Measurements from ENCODE around the gene TMEM94. TPM values are rescaled to one million over a fixed set of nuclear protein-coding genes. Genes with fewer than 3 reads are reported as not detected.
A peak's percentile ranks its signal among the peaks of the same experiment; 100 is the strongest.
"Not testable (repeated sequence)": the region's sequence is repeated elsewhere in the genome, so short reads cannot be mapped to it uniquely, and the experiment has no call there.

Gene TMEM94
- polyA plus RNA-seq, 3 donors: 103 to 117 (median 105) TPM

- DNase-seq: no peak
Measured at GRCh38 chr17:75440738-75441448, 15.5 kb upstream of the TMEM94 start.

DNA sequence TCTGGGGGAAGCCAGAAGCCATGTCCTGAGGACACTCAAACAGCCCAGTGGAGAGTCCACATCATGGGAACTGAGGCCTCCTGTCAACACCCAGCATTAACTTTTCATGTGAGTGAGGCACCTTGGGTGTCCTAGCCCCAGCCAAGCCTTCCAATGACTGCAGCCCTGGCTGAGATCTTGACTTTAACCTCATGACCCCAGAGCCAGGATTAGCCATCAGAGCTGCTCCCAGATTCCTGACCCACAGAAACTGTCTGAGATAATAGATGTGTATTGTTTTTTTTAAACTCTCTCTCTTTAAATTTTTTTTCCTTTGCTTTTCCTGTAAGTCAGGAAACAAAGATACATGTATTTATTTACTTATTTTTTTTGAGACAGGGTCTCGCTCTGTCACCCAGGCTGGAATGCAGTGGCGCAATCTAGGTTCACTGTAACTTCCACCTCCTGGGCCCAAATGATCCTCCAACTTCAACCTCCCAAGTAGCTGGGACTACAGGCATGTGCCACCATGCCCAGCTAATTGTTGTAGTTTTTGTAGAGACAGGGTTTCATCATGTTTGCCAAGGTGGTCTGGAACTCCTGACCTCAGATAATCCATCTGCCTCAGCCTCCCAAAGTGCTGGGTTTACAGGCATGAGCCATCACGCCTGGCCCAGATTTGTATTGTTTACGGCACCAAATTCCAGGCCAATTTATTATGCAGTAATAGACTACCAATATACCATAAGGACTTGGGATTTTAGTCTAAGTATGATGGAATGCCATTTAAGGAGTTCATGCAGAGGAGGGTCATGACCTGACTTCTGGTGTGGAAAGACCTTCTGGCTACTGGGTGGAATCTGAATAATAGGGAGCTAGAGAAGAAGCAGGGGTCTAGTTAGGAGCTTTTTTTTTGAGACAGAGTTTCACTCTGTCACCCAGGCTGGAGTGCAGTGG is 14.0 kb upstream of the TMEM94 start:
- no peak for DNase-seq

DNA sequence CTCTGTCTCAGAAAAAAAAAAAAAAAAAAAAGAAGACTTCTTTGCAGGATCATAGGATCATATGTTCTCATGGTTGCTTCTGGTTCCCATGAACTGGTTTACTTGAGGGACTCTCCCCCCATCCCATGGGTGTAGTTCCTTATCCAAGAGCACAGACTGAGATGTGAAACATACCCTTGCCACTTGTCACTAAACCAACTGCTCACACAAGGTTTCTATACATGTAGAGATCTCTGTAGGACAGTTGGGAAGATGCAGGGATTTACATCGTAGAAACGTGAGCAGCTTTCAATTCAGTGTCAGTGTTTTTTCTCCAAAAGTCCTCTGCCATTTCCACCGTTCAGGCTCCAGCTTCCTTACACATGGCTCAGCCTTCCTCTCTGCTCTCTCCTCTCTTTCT is 11.1 kb upstream of the TMEM94 start:
- no peak for DNase-seq

- not testable (repeated sequence) for DNase-seq
Measured at GRCh38 chr17:75445896-75446295, 10.5 kb upstream of the TMEM94 start.

- no peak for DNase-seq
Measured at GRCh38 chr17:75447951-75448856, 8.2 kb upstream of the TMEM94 start.

DNA sequence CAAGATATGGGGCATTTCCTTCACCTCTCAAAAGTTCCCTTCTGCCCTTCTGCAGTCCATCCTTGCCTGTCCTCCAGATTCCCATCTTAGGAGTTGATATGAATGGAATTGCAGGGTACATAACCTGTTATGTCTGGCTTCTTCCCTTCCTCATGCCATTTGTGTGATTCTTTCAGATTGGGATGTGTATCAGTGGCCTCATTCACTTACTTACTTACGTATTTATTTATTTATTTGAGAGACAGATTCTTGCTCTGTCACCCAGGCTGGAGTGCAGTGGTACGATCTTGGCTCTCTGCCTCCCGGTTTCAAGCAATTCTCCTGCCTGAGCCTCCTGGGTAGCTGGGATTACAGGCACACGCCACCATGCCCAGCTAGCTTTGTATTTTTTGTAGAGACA is 6.2 kb upstream of the TMEM94 start:
- no peak for DNase-seq

- DNase-seq: no peak
Measured at GRCh38 chr17:75454193-75454592, 2.2 kb upstream of the TMEM94 start.

DNA sequence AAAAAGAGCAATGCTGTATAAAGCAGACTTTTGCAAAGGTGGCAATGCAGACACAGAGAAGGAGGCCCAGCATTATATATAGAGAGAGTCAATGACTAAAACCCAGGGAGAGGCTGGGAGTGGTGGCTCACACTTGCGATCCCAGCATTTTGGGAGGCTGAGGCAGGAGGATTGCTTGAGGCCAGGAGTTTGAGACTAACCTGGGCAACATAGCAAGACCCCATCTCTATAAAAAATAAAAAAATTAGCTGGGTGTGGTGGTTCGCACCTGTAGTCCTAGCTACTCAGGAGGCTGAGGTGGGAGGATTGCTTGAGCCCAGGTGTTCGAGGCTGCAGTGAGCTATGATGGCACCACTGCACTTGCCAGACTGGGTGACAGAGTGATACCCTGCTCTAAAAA is 1.8 kb upstream of the TMEM94 start:
- DNase-seq: not testable (repeated sequence)

- DNase-seq: no peak
Measured at GRCh38 chr17:75456039-75456416, 407 bp upstream of the TMEM94 start.

DNA sequence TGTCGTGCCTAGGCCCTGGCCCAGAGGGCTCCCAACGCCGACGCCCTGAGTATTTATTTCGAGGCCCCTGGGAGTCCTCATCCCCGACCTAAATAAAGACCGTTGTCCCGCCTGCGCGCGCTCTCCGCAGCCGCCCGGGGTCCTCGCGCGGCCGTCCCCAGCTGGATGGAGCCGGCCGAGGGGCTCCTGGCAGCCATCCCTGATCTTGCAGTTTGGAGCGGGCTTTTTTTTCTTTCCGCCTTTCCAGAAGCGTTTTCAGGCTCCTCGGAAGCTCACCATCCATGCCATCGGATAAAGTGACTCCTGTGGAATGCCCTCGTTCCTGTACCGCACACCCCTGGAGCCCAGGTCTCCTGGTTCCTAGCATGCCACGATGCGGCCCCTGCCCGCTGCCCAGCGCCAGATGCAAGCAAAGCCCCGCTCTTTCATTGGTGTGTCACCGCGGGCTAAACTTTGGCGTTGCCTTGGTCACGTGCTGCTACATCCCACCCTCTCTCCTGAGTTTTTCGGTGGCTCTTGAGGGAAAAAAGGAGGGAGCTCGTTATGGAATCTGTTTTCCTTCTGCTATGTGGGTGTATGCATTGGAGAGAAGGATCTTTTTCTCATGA is 716 bp downstream of the TMEM94 start:
- DNase-seq: peak; percentile 69

DNA sequence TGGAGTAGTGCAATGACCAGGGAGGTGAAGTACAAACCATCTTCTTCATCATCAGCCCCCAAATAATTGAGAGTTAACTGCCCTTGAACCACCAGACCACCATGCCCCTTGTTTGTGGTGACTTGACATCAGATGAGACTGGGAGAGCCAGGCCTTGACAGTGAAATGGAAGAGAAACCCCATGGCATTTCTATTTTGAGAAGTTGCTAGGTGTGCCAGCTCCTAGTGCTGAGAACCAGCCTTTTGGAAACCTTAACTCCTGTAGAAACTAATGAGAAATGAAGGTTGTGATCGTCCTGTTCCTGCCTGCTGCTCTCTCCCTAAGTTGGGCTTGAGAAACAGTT is 2.8 kb downstream of the TMEM94 start:
- no peak for DNase-seq

GRCh38 chr17:75459590-75460267 is 3.3 kb downstream of the TMEM94 start:
- no peak for DNase-seq

- DNase-seq: no peak
Measured at GRCh38 chr17:75460295-75460694, 3.9 kb downstream of the TMEM94 start.

GRCh38 chr17:75463603-75464002 is 7.2 kb downstream of the TMEM94 start:
- no peak for DNase-seq

DNA sequence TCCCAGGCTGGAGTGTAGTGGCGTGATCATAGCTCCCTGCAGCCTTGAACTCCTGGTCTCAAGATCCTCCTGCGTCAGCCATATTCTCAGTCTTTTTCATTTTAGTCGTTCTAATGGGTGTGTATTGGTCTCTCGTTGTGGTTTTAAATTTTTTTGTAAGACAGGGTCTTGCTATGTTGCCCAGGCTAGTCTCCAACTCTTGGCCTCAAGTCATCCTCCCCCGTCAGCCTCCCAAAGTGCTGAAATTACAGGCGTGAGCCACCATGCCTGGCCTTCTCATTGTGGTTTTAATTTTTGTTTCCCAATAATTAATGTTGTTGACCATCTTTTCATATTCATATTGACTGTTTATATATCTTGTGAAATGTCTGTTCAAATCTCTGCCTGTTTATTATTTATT is 8.6 kb downstream of the TMEM94 start:
- no peak for DNase-seq

GRCh38 chr17:75468291-75468754 is 11.9 kb downstream of the TMEM94 start:
- no peak for DNase-seq

DNA sequence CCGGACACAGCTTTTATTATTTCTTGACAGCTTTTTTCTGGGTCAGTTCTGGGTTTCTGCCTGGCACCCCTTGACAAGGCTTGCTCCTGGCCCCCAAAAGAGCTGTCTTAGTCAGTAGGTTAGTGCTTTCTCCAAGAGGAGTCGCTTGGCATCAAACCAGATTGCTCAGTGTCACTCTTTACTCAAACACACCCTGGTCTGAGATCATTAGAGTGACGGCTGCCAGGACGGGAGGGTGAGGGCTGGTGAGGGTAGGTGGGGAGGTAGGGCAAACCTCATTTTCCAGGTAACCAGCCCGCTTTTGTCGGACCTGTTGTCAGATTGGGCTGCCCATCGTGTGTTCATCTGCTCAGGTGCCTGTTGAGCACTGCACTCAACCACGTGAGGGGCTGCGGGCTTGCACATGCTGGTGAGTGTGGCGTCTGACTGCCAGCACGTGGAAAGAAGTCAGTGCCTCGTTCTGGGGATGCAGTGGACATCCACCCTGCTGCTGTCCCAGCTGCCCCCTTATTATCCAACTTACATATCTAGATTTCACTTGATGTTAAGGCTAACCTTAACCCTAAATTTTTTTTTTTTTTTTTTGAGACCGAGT is 12.4 kb downstream of the TMEM94 start:
- no peak for DNase-seq

- no peak for DNase-seq
Measured at GRCh38 chr17:75471207-75471606, 14.8 kb downstream of the TMEM94 start.

DNA sequence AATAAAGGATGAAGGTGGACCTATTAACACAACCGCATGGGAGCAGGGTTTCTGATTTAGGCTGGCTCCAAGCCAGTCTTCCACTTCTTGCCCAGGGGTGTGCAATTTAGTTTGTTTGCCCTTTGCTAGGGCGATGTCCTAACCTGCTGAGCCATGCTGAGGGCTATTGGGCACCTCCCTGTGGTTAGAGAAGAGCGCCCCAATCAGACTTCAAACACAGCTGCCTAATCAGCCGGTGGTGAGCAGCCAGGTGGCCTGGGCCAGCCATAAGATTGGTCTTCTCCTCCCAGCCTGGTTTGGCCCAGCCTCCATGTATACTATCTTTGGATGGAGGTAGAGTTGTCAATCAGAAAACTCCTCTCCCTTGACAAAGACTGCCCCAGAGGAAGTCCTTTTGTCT is 15.7 kb downstream of the TMEM94 start:
- DNase-seq: no peak

- no peak for DNase-seq
Measured at GRCh38 chr17:75473246-75473645, 16.8 kb downstream of the TMEM94 start.

- DNase-seq: no peak
Measured at GRCh38 chr17:75474736-75475135, 18.3 kb downstream of the TMEM94 start.

Measured in renal pelvis (tissue), 4 donors.